Vagina (tissue), 2 donors: Measurements from ENCODE around the gene SMTNL2.

Experiments used
- POLR2A ChIP-seq, 2 donors: fragments of 450-650 bp; IDR thresholded peaks; one replicate each; pipeline ENCODE4 v1.6.1; 2017; ENCODE audit warnings: antibody characterized with exemption in 2 of 2, mild to moderate bottlenecking in 2 of 2, moderate library complexity in 2 of 2
- POLR2AphosphoS5 ChIP-seq, 2 donors: sonication (generic); formaldehyde crosslinking; IDR thresholded peaks; one replicate each; pipeline ENCODE4 v1.9.0; 2017; ENCODE audit warnings: antibody characterized with exemption in 2 of 2, mild to moderate bottlenecking in 2 of 2, low read depth in 1 of 2; ENCODE audit not compliant: insufficient read depth in 1 of 2
- TF ChIP-seq, protein P1 (sequence below), 3 experiments: fragments of 450-650 bp in 2 of 3; fragments of 200-600 bp in 1 of 3; sonication (generic) in 1 of 3; IDR thresholded peaks; one replicate each; pipeline ENCODE4 v1.5.1; 2017 to 2019; ENCODE audit warnings: antibody characterized with exemption in 3 of 3, mild to moderate bottlenecking in 2 of 3, moderate library complexity in 2 of 3

DNA sequence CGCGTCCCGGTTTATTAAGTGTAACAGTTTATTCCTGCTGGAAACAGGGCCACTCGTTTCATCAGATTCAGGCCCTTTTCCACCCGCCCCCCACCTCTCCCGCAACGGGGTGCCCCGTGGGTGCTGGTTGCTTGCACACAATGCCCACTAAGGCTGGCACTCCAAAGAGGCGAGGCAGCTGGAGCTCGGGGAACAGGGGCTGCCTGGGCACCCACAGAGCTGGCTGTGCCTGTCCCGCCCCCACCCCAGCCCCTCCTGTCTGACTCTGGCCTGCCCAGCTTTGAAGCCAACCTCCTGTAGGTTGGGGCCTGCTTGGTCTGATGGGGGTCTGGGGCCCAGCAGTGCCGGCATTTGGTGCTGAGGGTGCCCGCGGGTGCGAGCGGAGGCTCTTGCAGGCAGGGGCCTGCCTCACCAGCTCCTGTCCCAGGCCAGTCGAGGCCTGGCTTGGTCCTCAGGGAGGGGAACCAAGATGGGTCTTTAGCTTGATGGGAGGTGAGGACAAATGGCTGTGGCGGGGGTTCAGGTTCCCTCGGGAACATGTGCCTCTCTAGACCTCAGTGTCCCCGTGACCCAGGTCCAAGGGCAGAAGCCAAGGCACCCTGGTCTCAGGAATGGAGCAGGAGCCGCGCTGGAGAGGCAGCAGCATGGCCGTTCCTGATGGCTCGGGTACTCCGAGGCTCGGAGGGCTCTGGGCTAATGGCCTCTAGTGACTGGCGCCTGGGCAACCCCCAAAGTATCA is 49.2 kb upstream of the SMTNL2 start:
- TF ChIP-seq, protein P1, sequence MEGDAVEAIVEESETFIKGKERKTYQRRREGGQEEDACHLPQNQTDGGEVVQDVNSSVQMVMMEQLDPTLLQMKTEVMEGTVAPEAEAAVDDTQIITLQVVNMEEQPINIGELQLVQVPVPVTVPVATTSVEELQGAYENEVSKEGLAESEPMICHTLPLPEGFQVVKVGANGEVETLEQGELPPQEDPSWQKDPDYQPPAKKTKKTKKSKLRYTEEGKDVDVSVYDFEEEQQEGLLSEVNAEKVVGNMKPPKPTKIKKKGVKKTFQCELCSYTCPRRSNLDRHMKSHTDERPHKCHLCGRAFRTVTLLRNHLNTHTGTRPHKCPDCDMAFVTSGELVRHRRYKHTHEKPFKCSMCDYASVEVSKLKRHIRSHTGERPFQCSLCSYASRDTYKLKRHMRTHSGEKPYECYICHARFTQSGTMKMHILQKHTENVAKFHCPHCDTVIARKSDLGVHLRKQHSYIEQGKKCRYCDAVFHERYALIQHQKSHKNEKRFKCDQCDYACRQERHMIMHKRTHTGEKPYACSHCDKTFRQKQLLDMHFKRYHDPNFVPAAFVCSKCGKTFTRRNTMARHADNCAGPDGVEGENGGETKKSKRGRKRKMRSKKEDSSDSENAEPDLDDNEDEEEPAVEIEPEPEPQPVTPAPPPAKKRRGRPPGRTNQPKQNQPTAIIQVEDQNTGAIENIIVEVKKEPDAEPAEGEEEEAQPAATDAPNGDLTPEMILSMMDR (IDR thresholded peaks at IDR 0.05) = no peak
- TF ChIP-seq POLR2A (IDR thresholded peaks at IDR 0.05) = no peak
- TF ChIP-seq POLR2AphosphoS5 (IDR thresholded peaks at IDR 0.05; ENCODE audit: insufficient read depth in 1 of 2, low read depth in 1 of 2) = no peak
